Calu3 (cell line): ENCODE measurements around the gene TBXAS1. TPM values are rescaled to one million over a fixed set of nuclear protein-coding genes. Genes with fewer than 3 reads are reported as not detected.

ENCODE experiments used
- BruUV-seq: library from RNA; stranded (reverse); fragments of 400-500 nt; replicated peaks from 2 replicates; lab custom pipeline; 2021; lab: Mats Ljungman, UMichigan
- CTCF ChIA-PET: fragments of 300-600 bp; sonication (Branson Sonifier 250); formaldehyde crosslinking; loops from one replicate; lab custom pipeline; 2022; ENCODE audit warnings: antibody characterized with exemption; lab: Charles Lee
- DNase-seq: peaks from one replicate; pipeline ENCODE4 v3.0.0; 2022
- H3K27ac Mint-ChIP-seq: one replicate; pipeline ENCODE4 v1.8.0; 2022; ENCODE audit warnings: mixed read lengths; ENCODE audit not compliant: unreplicated experiment
- H3K27me3 Mint-ChIP-seq: one replicate; pipeline ENCODE4 v1.8.0; 2022; ENCODE audit warnings: mixed read lengths; ENCODE audit not compliant: unreplicated experiment
- H3K36me3 Mint-ChIP-seq: one replicate; pipeline ENCODE4 v1.8.0; 2022; ENCODE audit warnings: mild to moderate bottlenecking, moderate library complexity, mixed read lengths; ENCODE audit not compliant: insufficient read depth, unreplicated experiment
- H3K4me1 Mint-ChIP-seq: one replicate; pipeline ENCODE4 v1.8.0; 2022; ENCODE audit warnings: mild to moderate bottlenecking, low read depth, mixed read lengths; ENCODE audit not compliant: unreplicated experiment
- H3K4me3 Mint-ChIP-seq: one replicate; pipeline ENCODE4 v1.8.0; 2022; ENCODE audit warnings: mild to moderate bottlenecking, low read depth, moderate library complexity, mixed read lengths; ENCODE audit not compliant: unreplicated experiment
- H3K9me3 Mint-ChIP-seq: one replicate; pipeline ENCODE4 v1.8.0; 2022; ENCODE audit warnings: low read depth, mixed read lengths; ENCODE audit not compliant: unreplicated experiment
- intact Hi-C: fragments of 100-400 bp; cut with micrococcal nuclease; formaldehyde crosslinking; loops from one replicate; pipeline ENCODE4 v1.10.0; 2022; ENCODE audit not compliant: unreplicated experiment
- total RNA-seq: library from RNA; stranded (reverse); gene quantifications from 2 replicates; pipeline ENCODE4 v1.2.3, GENCODE V29; 2022
- TF ChIP-seq, protein P1 (sequence below): fragments of 200-600 bp; IDR thresholded peaks from one replicate; pipeline ENCODE4 v1.8.0; 2022; ENCODE audit warnings: antibody characterized with exemption; ENCODE audit not compliant: unreplicated experiment

The TBXAS1 gene
- total RNA-seq, 1 experiment from 2014 or later: 33.0 TPM

DNA sequence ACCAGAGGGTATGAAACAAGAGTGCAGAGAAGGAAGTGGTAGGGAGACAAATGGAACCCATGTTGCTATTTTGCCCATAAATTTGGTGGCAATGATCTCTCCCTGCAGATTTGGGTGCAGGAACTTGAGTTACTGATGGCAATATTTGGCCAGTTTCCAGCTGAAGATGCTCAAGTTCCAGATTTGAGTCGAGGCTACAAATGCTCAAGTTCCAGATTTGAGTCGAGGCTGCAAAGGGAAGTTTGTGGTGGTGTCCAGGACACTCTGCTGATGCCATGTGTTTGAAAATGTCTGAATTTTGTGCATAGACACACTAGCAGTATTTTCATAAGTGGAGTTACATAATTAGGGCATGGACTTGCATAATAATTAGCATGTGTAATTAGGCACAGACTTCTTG, 40.8 kb downstream of the TBXAS1 start:
- no TSS peak for BruUV-seq
- peaks cover 8% of the 10 kb centered on the region for H3K36me3 Mint-ChIP-seq
- TF ChIP-seq, protein P1, sequence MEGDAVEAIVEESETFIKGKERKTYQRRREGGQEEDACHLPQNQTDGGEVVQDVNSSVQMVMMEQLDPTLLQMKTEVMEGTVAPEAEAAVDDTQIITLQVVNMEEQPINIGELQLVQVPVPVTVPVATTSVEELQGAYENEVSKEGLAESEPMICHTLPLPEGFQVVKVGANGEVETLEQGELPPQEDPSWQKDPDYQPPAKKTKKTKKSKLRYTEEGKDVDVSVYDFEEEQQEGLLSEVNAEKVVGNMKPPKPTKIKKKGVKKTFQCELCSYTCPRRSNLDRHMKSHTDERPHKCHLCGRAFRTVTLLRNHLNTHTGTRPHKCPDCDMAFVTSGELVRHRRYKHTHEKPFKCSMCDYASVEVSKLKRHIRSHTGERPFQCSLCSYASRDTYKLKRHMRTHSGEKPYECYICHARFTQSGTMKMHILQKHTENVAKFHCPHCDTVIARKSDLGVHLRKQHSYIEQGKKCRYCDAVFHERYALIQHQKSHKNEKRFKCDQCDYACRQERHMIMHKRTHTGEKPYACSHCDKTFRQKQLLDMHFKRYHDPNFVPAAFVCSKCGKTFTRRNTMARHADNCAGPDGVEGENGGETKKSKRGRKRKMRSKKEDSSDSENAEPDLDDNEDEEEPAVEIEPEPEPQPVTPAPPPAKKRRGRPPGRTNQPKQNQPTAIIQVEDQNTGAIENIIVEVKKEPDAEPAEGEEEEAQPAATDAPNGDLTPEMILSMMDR: no peak
- CTCF ChIA-PET: no interaction called here
- peaks cover 2% of the 10 kb centered on the region for H3K9me3 Mint-ChIP-seq
- no peak for DNase-seq
- H3K27ac Mint-ChIP-seq: no peak overlapping the region
- H3K27me3 Mint-ChIP-seq: no peaks in the 10 kb centered on the region
- H3K4me1 Mint-ChIP-seq: peaks cover 6% of the 10 kb centered on the region
- no peak overlapping the region for H3K4me3 Mint-ChIP-seq
- intact Hi-C loops: no loop called here

DNA sequence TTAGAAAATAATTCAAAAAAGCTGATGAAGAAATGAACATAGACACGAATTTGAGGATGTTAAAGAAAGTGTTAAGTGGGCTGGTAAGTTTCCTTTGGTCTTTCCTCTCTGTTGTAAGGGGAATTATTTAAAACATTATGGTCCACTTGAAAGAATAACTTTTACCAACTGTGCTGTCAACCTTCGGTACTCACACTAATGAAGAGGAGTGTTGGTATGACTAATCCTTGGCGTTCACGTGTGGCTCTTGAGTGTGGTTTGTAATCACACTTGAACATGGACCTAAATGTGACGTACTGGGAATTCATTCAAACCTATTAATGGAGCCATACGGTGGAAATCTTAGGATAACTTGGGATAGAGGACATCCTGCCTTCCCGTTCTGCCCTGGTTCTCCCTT, 41.3 kb downstream of the TBXAS1 start:
- no TSS peak for BruUV-seq
- CTCF ChIA-PET: interaction anchor here (0.6 kb wide), 1 partner anchor 210 kb away, joined by 3 read pairs; no protein-coding TSS in a partner anchor
- intact Hi-C loops: no loop called here

DNA sequence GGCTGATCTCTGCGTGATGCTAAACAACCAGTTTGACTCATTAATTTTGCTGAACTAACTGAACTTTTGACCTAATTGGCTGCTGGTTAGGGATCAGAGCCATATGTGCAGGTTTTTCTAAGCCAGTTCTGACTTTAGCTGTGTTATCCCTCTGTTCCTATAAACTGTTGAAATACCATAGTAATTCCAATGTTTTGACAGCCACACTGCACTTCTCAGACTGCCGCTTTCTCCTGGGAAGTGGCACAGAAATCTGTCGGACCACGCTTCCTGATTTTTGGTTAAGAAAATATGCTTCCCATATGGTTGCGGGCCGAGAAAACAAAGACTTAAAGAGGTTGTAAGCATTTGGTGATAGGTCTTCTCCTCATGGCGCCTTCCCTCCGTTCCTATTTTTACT, 42.3 kb downstream of the TBXAS1 start:
- Mint-ChIP-seq H3K36me3 (peaks cover 7% of the 10 kb centered on the region), H3K4me3 (no peak overlapping the region), H3K27me3 (no peaks in the 10 kb centered on the region), H3K9me3 (no peaks in the 10 kb centered on the region), H3K4me1 (peaks cover 7% of the 10 kb centered on the region), H3K27ac (no peak overlapping the region)
- TF ChIP-seq, protein P1: no peak
- CTCF ChIA-PET: no interaction called here
- no peak for DNase-seq
- intact Hi-C loops: no loop called here
- BruUV-seq: no TSS peak

More for the DNA sequence above, 41.3 kb downstream of the TBXAS1 start:
- TF ChIP-seq, protein P1: no peak
- H3K4me1 Mint-ChIP-seq: peaks cover 1% of the 10 kb centered on the region
- H3K27me3 Mint-ChIP-seq: no peaks in the 10 kb centered on the region
- no peak overlapping the region for H3K27ac Mint-ChIP-seq
- peaks cover 8% of the 10 kb centered on the region for H3K36me3 Mint-ChIP-seq
- no peak for DNase-seq
- H3K4me3 Mint-ChIP-seq: no peak overlapping the region
- H3K9me3 Mint-ChIP-seq: peaks cover under 1% of the 10 kb centered on the region

DNA sequence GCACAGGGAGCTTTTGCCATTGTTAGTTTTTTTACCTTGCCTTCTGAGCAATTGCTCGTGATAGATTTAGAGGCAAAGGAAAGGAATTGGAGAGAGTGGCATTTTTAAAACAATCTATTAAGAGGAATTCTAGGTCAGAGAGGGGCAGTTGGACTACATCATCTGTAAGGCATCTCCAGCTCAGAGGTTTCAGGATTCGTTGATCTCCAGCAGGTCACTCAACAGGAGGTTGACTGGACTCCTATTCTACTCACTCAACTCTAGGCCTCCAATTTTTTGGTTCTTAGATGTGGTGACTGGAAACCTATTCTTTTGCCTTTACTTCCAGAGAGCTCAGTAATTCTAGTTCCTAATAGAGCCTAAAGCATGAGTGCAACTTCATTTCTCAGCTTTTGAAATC, 42.8 kb downstream of the TBXAS1 start:
- Mint-ChIP-seq H3K4me1 (peaks cover 12% of the 10 kb centered on the region), H3K36me3 (peaks cover 2% of the 10 kb centered on the region), H3K27me3 (no peaks in the 10 kb centered on the region), H3K4me3 (no peak overlapping the region), H3K9me3 (no peaks in the 10 kb centered on the region), H3K27ac (no peak overlapping the region)
- no peak for DNase-seq
- intact Hi-C loops: no loop called here
- no TSS peak for BruUV-seq
- CTCF ChIA-PET: no interaction called here
- TF ChIP-seq, protein P1: no peak
